ENCODE measurements around the gene UGT1A10.
"Not testable (repeated sequence)": the region's sequence is repeated elsewhere in the genome, so short reads cannot be mapped to it uniquely, and the experiment has no call there.

The UGT1A10 gene

DNA sequence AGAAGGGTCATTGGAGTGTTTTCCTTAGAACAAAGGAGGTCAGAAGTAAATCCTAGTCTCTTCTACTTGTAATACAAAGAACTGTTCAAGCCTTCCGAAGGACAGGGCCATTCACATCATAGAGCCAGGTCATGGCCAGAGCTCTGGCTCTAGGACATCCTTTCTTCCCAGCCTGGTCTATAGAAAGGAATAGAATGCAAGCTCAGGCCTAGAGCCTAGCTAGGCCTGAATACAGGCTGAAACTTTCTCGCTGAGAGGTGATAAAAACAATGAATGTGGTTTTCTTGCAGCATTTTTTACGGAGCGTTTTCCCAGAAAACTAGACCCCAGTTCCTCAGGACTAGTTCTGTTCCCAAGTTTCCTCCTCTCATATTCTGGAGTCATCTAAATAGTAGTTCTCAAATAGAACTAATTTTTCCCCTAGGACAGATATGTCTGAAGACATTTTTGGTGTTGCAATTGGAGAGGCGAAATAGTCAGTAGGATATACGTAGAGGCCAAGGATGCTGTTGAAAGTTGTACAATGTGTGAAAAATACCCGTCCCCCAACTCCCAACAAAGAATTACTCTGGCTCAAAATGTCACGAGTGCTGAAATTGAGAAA lies 63.3 kb downstream of the UGT1A10 start:
- Mint-ChIP-seq H3K4me3 (no peak overlapping the region), H3K36me3 (ENCODE audit: low read depth) (no peaks in the 10 kb centered on the region), H3K9me3 (peaks cover 5% of the 10 kb centered on the region), H3K27ac (no peak overlapping the region), H3K27me3 (ENCODE audit: low read depth, poor library complexity) (peaks cover 11% of the 10 kb centered on the region), H3K4me1 (no peaks in the 10 kb centered on the region)
- DNase-seq = no peak
- no peak for TF ChIP-seq CTCF (IDR thresholded peaks at IDR 0.05)

GRCh38 chr2:233700028-233700635 lies 63.9 kb downstream of the UGT1A10 start:
- Mint-ChIP-seq H3K27ac (no peak overlapping the region), H3K4me1 (no peaks in the 10 kb centered on the region), H3K9me3 (peaks cover 5% of the 10 kb centered on the region), H3K36me3 (ENCODE audit: low read depth) (no peaks in the 10 kb centered on the region), H3K27me3 (ENCODE audit: low read depth, poor library complexity) (peaks cover 11% of the 10 kb centered on the region), H3K4me3 (no peak overlapping the region)
- DNase-seq = no peak
- TF ChIP-seq CTCF (IDR thresholded peaks at IDR 0.05) = no peak

- DNase-seq; H3K27ac Mint-ChIP-seq; H3K36me3 Mint-ChIP-seq (ENCODE audit: low read depth); H3K4me1 Mint-ChIP-seq; H3K4me3 Mint-ChIP-seq; H3K9me3 Mint-ChIP-seq: not testable (repeated sequence)
- H3K27me3 Mint-ChIP-seq (ENCODE audit: low read depth, poor library complexity) = peaks cover 11% of the 10 kb centered on the region
Observed at GRCh38 chr2:233700842-233701241, 64.6 kb downstream of the UGT1A10 start.

DNA sequence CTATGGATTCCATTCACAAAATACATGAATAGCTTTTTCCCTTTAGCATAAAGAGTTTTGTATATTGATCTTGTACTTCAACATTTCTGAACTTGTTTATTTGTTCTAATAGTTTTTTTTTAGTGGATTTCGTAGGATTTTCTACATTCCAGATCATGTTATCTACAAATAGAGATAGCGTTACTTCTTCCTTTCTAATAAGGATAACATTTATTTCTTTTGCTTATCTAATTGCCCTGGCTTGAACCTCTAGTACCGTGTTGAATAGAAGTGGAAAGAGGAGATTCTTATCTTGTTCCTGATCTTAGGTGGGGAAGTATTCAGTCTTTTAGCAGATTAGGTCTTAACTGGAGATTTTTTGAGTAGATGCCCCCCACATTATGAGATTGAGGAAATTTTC lies 66.0 kb downstream of the UGT1A10 start:
- DNase-seq = no peak
- H3K27me3 Mint-ChIP-seq (ENCODE audit: low read depth, poor library complexity) = peaks cover 6% of the 10 kb centered on the region

DNA sequence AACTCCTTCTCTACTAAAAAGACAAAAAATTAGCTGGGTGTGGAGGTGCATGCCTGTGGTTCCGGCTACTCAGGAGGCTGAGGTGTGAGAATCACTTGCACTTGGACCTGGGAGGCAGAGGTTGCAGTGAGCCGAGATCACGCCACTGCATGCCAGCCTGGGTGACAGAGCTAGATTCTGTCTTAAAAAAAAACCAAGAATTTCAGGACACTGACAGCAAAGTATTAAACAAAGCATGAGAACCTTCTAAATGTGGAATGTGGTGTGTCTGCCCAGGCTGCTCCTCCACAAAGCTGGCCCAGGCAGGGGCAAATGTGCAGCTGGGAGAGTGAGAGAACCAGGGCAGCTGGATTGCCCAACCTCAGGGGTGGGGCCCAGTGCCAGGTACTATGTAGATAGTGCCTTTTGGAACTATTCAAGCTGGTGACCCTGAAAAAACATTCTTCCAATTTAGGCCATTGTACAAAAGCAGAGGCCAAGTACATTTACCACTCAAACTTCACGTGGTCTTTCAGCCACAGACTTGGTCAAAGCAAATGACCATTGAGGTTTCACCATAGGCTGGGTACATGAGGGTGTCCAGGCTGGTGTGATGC lies 69.8 kb downstream of the UGT1A10 start:
- peaks cover 6% of the 10 kb centered on the region for H3K27me3 Mint-ChIP-seq (ENCODE audit: low read depth, poor library complexity)
- no peaks in the 10 kb centered on the region for H3K36me3 Mint-ChIP-seq (ENCODE audit: low read depth)
- DNase-seq = no peak
- H3K9me3 Mint-ChIP-seq = peaks cover 5% of the 10 kb centered on the region
- H3K27ac Mint-ChIP-seq = no peak overlapping the region
- H3K4me1 Mint-ChIP-seq = peaks cover 2% of the 10 kb centered on the region
- H3K4me3 Mint-ChIP-seq = no peak overlapping the region
- TF ChIP-seq CTCF (IDR thresholded peaks at IDR 0.05) = no peak

More for the DNA sequence above, 66.0 kb downstream of the UGT1A10 start:
- no peak for TF ChIP-seq CTCF (IDR thresholded peaks at IDR 0.05)
- no peak overlapping the region for H3K27ac Mint-ChIP-seq
- H3K4me1 Mint-ChIP-seq = no peaks in the 10 kb centered on the region
- H3K36me3 Mint-ChIP-seq (ENCODE audit: low read depth) = no peaks in the 10 kb centered on the region
- H3K9me3 Mint-ChIP-seq = peaks cover 5% of the 10 kb centered on the region
- no peak overlapping the region for H3K4me3 Mint-ChIP-seq

DNA sequence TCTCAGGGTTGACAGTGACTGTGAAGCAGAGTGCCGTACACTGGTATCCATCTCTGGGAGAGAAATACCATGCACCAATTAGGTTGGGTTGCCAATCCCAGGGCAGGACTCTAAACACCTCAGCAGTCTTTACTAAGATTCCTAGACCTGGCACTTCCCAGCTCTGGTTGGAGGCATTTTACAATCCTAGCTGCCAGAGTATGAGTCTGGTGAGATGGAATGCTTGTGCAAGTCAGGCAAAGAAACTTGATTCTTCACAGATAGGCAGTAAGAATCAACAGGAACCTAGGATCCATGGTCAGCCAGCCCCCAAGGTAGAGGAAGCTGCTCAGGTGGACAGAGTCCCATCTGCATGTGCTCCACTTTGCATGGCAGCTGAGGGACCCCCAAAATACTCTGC lies 70.5 kb downstream of the UGT1A10 start:
- no peaks in the 10 kb centered on the region for H3K36me3 Mint-ChIP-seq (ENCODE audit: low read depth)
- DNase-seq = no peak
- H3K9me3 Mint-ChIP-seq = peaks cover 5% of the 10 kb centered on the region
- no peak overlapping the region for H3K27ac Mint-ChIP-seq
- no peak overlapping the region for H3K4me3 Mint-ChIP-seq
- peaks cover 9% of the 10 kb centered on the region for H3K4me1 Mint-ChIP-seq
- no peak for TF ChIP-seq CTCF (IDR thresholded peaks at IDR 0.05)
- peaks cover 10% of the 10 kb centered on the region for H3K27me3 Mint-ChIP-seq (ENCODE audit: low read depth, poor library complexity)
